SIG-M5 treated with dmso at 0.1 percent for 504 hours (cell line): ENCODE results near the gene BRD4.

Experiments
- DNase-seq: peaks from one replicate; lab custom pipeline; 2025; ENCODE audit not compliant: unreplicated experiment; lab: John Stamatoyannopoulos, UW

The BRD4 gene

DNA sequence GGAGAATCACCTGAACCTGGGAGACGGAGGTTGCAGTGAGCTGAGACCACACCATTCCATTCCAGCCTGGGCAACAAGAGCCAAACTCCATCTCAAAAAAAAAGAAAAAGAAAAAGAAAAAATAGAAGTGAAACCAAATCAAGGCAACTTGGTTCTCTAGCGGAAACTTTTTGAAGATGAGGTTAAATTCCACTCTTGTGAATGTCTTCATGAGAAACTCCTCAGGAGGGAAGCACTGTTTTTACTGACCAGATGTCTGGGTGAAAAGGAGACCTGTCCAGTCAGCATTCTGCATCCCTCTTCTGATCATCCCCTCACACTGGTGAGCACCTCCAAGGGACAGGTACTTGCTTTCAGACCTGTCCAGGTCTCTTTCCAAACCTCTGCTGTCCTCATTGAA is 15.8 kb downstream of the BRD4 start:
- DNase-seq, result no peak

DNA sequence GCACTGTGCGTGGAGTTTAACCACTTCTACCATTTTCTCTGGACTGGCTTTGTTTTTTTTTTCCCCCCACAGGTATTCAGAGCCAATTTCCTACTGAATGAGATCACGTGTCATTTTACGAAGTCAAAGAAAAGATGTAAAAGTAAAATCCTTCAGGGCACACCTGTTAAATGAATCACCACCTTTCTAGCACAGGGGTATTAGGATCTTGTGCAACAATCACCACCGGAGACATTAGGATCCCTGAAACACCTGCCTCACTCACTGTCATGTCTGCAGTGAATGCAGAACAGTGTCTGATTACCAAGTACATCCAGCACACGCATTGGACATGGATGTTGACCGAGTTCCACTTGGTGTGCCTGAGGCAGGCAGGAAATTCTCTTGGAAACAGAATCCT is 17.2 kb downstream of the BRD4 start:
- DNase-seq, result no peak

DNA sequence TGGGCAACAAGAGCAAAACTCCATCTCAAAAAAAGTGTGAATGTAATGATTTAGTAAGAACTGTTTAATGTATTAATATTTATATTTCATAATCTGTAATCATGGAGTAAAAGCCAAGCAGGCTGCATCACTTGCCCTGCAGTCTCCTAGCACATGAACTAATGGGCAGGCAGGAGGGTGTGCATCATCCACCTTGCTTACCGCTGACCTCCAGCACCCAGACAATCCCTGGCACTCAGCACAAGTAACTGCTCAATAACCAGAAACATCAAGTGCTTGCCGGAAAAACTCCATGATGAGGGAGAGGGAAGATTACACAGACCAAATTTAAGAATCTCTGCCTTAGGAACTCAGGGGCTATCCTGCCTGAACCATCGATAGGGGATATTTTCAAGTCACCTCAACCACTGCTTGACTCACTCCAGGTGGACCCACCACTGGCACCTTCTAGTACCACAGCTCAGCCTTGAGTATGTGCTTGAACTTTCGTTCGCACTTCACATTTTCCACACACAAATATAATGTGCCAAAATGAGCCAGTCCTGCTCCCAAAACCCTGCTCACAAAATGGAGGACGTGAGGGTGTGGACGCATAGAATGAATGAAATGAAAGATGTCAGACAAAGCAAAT is 18.6 kb downstream of the BRD4 start:
- no peak for DNase-seq

DNA sequence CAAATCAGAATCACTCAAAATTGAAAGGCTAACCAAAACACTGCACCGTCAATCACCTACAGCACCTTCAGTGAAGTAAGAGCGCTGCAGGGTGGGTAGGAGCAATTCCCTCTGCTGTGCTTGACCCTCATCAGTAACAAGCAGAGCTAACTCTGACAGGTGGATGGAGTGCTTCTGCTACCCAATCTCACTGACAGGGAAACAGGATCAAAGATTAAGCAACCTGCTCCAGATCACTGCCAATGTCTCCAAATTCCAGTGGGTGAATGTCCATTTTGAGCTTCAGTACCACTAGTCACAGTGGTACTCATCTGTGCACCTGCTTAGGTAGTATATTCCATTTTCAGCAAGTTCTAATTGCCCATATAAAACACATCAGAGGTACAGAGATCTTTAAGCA is 25.2 kb downstream of the BRD4 start:
- no peak for DNase-seq

DNA sequence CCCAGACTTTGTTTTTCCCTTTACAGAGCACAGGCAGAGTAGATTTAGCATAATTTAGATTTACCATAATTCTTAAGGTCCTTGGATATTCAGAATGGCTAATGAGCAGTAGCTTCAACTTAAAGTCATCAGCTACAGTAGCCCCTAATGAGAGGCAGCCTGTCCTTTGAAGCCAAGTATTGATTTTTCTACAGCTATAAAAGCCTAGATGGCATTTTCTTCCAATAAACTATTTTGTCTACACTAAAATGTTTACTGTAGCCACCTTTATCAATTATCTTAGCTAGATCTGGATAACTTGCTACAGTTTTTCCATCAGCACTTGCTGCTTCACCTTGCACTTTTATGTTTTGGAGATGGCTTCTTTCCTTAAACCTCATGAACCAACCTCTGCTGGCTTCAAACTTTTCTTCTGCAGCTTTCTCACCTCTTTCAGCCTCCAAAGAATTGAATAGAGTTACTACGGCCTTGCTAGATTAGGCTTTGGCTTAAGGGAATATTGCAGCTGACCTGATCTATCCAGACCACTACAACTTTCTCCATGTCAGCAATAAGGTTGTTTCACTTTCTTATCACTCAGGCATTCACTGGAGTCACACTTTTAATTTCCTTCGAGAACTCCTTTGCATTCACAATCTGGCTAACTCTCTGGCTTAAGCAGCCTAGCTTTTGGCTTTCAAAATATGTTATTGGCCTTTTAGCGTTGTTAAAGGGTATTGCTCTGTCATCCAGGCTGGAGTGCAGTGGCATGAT is 26.6 kb downstream of the BRD4 start:
- no peak for DNase-seq

DNA sequence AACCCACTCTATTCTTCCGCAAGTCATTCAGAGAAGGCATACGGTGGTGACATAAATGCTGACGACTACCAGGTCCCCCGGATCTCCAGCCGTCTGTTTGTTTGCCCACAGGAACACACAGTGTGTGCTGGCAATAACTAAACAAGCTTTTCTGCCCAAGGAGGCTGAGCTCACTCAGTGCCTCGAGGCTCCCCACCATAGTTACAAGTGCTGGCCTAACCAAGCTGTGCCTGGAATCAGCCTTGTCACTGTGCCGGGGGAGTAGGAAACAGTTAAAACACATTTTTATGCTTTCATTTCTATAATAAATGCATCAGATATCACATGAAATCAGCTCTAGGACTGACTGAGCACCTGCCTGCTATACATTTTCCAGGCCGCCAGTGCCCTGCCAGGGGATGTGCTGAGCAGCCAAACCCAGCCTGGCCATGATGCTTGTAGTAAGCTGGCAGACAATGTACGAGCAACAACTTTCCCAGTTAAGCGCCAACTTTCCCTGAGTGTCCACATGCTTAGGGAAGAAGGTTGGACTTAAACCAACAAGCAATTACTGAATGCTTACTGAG is 28.1 kb downstream of the BRD4 start:
- no peak for DNase-seq

DNA sequence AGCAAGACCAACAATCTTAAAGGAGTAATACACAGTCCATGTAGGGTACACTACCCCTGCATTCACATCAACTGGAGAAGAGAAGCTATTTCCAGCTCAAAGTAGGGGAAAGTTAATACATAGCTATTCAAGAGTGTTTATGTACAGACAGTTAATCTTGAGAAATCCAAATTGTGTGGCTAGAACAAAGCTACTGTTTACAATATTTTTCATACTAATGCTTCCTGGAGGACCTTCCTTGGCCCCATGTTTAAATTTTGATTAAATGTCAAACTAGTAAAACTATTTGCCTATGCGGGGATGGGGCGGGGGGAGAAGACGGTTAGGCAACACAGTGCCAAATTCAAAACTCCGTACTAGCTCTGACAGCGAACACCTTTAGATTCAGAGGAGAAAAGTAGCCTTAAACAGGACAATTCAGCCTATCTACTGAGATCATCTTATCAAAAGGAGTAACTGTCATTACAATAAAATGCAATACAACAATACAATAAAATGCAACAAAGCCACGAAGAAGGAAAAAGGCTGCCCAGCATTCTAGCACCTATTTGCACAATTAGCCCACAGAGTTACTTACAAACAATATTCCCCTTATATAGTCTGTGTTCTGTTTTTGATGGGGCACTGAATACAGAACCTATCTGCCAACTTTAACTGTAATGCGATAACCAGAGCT is 29.1 kb downstream of the BRD4 start:
- DNase-seq, result no peak

DNA sequence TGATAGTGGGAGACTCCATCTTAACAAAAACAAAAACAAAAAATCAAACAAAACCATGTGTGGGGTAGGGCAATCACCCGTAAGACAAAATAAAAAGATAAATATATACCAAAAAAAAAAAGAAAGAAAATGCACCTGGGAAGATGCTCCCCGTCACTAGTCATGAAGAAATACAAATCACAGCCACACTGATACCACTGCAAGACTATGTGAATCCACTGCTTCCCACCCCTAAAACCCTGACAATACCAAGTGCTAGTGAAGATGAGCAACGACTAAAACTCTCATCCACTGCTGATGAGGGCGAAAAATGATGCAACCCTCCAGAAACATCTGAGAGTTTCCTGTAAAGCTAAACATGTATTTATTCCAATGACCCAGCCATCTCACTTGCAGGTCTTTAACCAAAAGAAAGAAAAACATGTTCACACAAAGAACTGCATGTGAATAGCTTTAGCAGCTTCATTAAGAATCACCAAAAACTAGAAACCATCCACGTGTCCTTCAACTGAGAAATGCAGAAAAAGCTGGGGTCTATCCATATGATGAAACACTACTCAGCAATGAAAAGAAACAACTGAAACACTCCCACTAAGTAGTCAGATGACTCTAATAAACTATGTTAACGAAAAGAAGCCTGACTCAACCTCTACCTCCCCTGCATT is 31.7 kb downstream of the BRD4 start:
- no peak for DNase-seq

DNA sequence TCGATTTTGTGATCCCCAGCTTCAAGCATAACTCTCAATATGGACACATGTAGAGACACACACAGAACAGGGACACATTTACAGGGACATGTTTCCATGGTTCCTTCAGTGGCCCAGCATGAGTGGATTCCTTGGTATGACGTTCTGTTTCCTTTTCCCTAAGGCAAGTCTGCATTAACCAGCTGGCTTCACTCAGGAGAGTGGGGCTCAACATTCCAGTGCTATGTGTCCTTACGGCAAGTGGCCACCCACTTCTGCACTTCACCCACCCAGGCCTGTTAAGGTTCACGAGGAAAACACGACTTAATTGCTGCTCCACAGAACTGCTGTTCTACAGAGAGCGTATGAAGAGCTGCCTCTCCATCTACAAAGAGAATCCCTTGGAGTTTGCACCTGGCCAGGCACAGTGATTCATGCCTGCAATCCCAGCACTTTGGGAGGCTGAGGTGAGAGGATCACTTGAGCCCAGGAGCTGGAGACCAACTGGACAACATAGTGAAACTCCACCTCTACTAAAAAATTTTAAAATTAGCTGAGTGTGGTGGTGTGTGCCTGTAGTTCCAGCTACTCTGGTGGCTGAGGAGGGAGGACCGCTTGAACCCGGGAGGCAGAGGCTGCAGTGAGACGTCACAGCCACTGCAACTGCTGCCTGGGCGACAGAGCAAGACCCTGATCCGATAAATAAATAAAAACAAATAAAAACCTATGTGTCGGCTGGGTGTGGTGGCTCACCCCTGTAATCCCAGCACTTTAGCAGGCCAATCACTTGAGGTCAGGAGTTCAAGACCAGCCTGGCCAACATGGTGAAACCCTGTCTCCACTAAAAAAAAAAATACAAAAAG is 32.5 kb downstream of the BRD4 start:
- no peak for DNase-seq

DNA sequence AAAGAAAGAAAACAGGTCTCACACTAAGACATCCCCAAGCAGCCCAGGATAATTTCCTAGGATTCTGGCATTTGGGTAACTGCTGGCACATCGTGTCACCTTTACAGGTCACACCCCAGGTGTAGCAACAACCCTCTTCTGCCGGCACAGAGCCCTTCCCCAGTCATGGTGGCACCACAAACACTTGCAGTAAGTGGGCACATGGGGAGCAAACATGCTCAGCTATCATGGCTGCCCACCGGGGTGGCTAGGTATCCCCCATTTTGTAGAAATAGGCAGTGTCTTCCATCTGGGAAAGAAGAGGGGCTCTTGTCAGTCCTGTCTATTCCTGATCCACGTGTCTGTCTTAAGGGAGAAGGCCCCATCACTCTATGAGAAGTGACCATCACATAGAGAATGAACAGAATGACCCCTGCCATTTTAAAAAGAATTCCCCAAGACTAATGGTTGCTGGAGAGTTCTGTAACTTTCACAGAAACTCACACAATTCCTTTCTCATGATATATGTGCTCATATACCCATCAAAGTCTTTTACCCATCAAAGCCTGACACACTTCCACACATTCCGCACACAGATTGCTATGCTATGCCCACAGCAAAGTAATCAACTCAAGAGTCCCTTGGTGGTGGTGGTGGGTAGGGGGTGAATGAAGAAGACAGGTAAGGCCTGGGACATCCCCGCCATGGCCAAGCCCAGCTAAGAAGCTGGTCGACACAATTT is 33.3 kb downstream of the BRD4 start:
- no peak for DNase-seq

DNA sequence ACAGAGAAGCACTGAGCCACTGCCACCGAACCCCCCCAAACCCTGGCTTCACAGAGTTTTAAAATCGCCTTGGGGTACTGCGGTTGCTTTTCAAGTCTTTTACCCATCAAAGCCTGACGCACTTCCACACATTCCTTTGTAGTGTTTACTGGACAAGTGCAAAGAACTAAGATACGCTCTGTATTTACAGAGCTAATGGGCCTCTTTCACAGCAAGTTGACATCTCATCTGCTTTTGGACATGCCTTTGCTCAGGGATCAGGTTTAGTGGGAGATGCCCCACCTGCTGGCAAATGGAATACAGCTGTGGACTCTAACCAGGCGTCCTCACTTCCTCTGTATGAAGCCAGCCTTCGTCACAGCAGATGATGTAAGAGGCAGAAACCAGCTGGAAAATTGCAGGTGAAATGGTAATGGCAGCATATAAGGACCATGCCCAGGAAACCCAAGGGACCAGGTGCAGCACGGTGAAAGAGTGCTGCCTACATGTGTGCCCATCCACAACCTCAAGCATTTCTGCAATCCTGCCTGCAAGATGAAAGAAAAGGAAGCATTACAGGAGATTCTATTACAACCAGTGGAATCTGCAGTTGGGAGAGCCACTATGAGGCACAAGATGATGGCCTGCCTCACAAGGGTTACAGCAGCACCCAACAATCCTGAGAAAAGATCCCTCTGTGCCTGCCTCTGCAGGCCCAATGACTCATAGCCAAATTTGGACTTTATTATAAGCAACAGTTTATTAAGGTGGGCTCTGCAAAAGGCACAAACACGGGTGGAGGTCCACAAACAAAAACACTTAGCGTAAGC is 34.7 kb downstream of the BRD4 start:
- DNase-seq, result no peak

DNA sequence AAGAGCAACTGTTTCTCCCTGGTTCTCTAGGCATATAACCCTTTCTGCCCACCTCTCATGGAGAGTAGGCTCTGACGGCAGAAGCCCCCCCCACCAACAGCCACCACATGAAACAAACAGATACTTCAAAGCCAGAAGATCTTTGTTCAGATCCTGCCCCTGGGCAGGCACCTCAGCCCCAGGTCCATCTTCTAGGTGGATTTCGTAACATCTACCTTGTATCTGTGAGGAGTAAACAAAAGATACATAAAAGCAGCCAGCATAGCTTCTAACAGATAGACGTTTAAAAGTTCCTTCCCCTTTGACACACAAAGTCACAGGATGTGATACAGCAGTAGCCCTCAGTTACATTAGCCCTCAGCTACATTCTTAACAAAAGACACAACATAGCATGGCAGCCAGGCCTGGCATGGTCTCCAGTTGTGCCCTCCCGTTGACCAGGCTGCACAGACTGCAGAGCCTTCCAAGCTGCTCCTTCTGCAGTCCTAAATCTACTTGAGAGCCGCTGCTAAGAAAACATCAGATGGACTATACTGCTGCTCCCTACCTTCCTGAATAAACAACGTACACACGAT is 35.4 kb downstream of the BRD4 start:
- DNase-seq, result no peak

DNA sequence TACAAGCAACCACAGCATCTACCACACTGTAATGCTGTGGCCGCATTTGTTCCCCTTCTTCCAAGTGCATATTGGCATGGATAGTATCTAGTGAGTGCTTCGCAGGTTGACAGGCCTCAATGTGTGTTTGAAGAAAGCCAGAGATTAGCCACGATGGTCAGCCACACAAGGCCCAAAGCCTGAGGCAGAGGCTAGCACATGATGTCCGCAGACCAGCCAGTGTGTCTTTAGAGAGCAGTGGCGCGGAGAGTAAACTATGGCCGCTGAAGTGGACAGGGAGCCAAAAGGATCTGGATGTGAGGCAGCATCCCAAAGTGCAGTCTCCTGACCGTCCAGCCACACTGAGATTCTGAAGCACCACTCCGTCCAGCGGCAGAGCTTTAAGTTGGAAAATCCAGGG is 36.0 kb downstream of the BRD4 start:
- no peak for DNase-seq

DNA sequence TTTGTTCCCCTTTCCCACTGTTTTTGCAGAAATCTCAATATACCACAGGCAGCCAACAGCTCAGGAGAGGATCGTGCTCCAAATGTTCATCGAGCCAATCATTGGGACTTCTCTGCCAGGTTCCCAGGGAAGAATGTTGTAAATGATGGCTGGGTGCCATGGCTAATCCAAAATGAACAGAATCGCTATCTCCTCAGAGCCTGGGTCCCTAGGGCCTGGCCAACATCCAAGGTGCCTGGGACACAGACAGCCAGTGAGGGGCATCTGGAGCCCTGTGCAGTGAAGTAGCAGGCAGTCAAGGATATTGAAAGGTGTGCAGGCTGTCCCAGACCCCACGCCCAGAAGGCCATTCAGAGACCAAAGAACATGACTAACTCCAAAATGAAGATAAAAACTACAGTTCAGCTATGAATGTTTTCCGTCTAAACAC is 37.8 kb downstream of the BRD4 start:
- DNase-seq, result no peak

DNA sequence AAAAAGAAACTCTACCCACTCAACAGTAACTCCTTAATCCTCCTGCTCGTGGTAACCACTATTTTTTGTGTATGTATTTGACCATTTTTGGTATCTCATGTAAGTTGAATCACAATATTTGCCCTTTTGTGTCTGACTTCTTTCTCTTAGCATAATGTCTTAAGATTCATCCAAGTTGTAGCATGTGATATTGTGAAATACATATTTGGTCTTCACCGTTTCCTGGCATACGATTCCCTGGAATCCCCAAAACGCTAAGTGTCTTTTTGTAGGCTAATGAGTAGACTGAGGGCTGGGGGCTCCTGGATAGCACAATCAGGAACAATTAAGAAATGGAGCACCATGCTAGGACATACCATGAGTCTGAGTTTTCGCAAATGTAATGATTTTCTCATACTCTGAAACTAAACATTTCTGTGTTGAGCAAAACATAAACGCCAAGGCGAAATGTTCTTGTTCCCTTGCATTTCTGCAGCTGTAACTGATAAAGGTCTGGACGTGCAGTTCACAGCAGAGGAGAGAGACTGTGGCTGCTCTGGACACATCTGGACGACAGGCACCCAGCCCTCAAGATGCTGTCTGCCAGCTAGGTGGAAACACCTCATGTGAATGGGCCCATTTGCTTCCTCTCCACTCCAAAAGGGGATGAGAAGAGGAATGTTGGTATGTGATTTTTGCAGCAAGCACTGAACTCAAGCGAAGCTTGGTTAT is 38.4 kb downstream of the BRD4 start:
- no peak for DNase-seq

DNA sequence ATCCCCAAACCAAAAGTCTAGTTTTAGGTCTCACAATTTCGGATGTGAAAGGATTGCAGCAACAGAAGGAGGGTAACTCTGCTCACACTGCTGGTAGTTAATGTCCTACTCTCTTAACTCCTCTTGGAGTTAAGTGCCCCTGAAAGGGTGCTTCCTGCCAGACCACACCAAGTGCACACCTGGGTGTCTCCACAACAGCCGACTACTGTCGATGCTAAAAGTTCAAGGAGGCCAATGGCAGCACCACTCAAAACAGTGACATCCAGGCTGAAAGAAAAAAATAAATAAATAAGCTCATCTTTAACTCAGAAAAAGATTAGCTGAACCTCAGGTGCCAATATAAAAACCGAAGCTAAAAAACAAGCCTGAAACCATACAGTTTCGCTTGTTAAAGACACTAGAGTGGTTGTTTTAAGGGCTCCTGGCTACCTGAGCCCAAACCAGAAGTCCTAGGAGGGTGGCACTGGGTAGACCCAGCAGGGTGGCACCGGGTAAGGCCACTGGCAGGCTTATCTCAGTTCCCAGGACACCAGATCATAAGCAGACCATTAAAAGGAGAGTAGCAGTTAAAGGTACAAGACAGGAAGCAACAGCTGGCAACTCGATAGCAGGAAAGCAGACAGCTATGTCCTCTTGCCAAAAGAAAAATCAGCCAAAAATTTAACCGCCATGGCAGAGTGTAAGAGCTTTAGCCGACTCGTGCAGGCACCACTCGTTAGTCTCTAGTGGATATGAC is 39.3 kb downstream of the BRD4 start:
- DNase-seq, result no peak

DNA sequence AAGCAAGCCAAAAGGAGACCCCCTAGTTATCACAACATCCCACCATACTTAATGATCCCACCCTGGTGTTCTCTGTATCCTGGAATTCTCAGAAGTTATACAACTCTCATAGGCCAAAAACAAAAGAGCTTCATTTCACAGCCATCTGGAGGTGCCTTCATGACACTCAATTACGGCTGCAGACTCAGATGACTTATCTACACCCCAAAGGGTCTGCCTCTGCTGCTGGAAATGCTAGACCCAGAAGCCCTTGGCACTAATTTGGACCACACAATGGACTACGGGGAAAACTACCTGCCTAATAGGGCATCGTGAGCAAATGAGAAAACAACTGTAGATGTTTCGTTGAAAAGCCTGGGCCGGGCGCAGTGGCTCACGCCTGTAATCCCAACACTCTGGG is 40.2 kb downstream of the BRD4 start:
- DNase-seq, result no peak
